GM12872 (cell line): Measurements from ENCODE around the gene SCN10A.

Source experiments
- CTCF ChIP-seq: IDR thresholded peaks from 3 replicates; pipeline ENCODE4 v1.5.1; 2011; ENCODE audit warnings: low read depth, mild to moderate bottlenecking, low read length, moderate library complexity; ENCODE audit not compliant: insufficient read depth

The SCN10A gene

GRCh38 chr3:38746641-38747040 lies 69.4 kb downstream of the SCN10A start:
- TF ChIP-seq CTCF = no peak

- TF ChIP-seq CTCF = no peak
Observed at GRCh38 chr3:38743043-38743442, 73.0 kb downstream of the SCN10A start.

GRCh38 chr3:38742550-38742949 lies 73.5 kb downstream of the SCN10A start:
- no peak for TF ChIP-seq CTCF

GRCh38 chr3:38740537-38740936 lies 75.5 kb downstream of the SCN10A start:
- no peak for TF ChIP-seq CTCF

GRCh38 chr3:38739931-38740330 lies 76.1 kb downstream of the SCN10A start:
- no peak for TF ChIP-seq CTCF

GRCh38 chr3:38739396-38739689 lies 76.7 kb downstream of the SCN10A start:
- TF ChIP-seq CTCF = no peak

GRCh38 chr3:38738630-38739395 lies 77.2 kb downstream of the SCN10A start:
- peak; percentile 70 for TF ChIP-seq CTCF
